HG02763 (cell line): Measurements from ENCODE around the gene GPS2.

Experiments used
- ATAC-seq: cut with Tn5 transposase; IDR thresholded peaks from one replicate; pipeline ENCODE4 v1.9.1; 2021; ENCODE audit warnings: mild to moderate bottlenecking, moderate library complexity; ENCODE audit not compliant: unreplicated experiment

Gene GPS2

GRCh38 chr17:7314719-7315569, at the start of gene GPS2:
Gene GPS2 (minus strand): TSS chr17:7315360. CDS start chr17:7315052, 308 bp downstream.
- peak; percentile 72 for ATAC-seq

GRCh38 chr17:7363311-7363710, 48.2 kb upstream of the GPS2 start:
- no peak for ATAC-seq

GRCh38 chr17:7361906-7362305, 46.7 kb upstream of the GPS2 start:
- ATAC-seq = no peak

- ATAC-seq = no peak
These were observed 42.2 kb upstream of the GPS2 start for GRCh38 chr17:7357381-7357780.

- no peak for ATAC-seq
These were observed 41.6 kb upstream of the GPS2 start for GRCh38 chr17:7356756-7357155.

- ATAC-seq = no peak
These were observed 41.0 kb upstream of the GPS2 start for GRCh38 chr17:7356072-7356549.

- no peak for ATAC-seq
These were observed 40.4 kb upstream of the GPS2 start for GRCh38 chr17:7355573-7355972.

GRCh38 chr17:7355053-7355452, 39.9 kb upstream of the GPS2 start, which contains the start of gene TMEM95:
Gene TMEM95 (plus strand): TSS chr17:7355156. CDS start chr17:7355205, 49 bp downstream.
- ATAC-seq = no peak

GRCh38 chr17:7354262-7354843, 39.2 kb upstream of the GPS2 start:
- ATAC-seq = no peak

- ATAC-seq = no peak
These were observed 37.9 kb upstream of the GPS2 start for GRCh38 chr17:7352910-7353635.

- no peak for ATAC-seq
These were observed 37.3 kb upstream of the GPS2 start for GRCh38 chr17:7352503-7352889.

- ATAC-seq = peak; percentile 65
These were observed 36.7 kb upstream of the GPS2 start, which contains the start of gene KCTD11 for GRCh38 chr17:7351665-7352502. Gene KCTD11 (plus strand): TSS chr17:7352162.

- ATAC-seq = no peak
These were observed 33.5 kb upstream of the GPS2 start for GRCh38 chr17:7348478-7349242.

- ATAC-seq = no peak
These were observed 32.7 kb upstream of the GPS2 start for GRCh38 chr17:7347630-7348477.

GRCh38 chr17:7346761-7347614, 31.8 kb upstream of the GPS2 start:
- no peak for ATAC-seq

- ATAC-seq = no peak
These were observed 28.1 kb upstream of the GPS2 start for GRCh38 chr17:7343250-7343649.

GRCh38 chr17:7341842-7342241, 26.7 kb upstream of the GPS2 start:
- ATAC-seq = no peak

- ATAC-seq = no peak
These were observed 25.0 kb upstream of the GPS2 start for GRCh38 chr17:7340179-7340578.
